Measurements from ENCODE around the gene AJM1. TPM values are rescaled to one million over a fixed set of nuclear protein-coding genes. Genes with fewer than 3 reads are reported as not detected.

AJM1 gene
- total RNA-seq, 1 donor from 2014 or later, result 3.3 TPM

- Histone ChIP-seq H3K4me1 (ENCODE audit: insufficient read depth, low read length) (peaks cover 9% of the 10 kb centered on the region), H3K9me3 (ENCODE audit: insufficient read depth, low read depth, low read length) (no peaks in the 10 kb centered on the region), H3K4me3 (ENCODE audit: insufficient read depth, low read depth, low read length) (no peak overlapping the region), H3K4me2 (ENCODE audit: low read length) (no peak overlapping the region), H3K9ac (ENCODE audit: low read length) (no peak overlapping the region), H3K79me2 (ENCODE audit: insufficient read depth, low read length) (peaks cover 11% of the 10 kb centered on the region), H3K27me3 (ENCODE audit: insufficient read depth, low read length) (no peaks in the 10 kb centered on the region), H4K20me1 (ENCODE audit: insufficient read depth, low read length) (peaks cover 20% of the 10 kb centered on the region), H2AFZ (ENCODE audit: low read depth, low read length) (no peak overlapping the region), H3K27ac (ENCODE audit: low read depth, low read length) (no peak overlapping the region), H3K36me3 (ENCODE audit: insufficient read depth, low read length) (no peaks in the 10 kb centered on the region)
- H3K27ac Mint-ChIP-seq (ENCODE audit: unreplicated experiment), result no peak overlapping the region
- H3K27me3 Mint-ChIP-seq (ENCODE audit: low read depth, unreplicated experiment), result no peaks in the 10 kb centered on the region
- no peaks in the 10 kb centered on the region for H3K36me3 Mint-ChIP-seq (ENCODE audit: low read depth, unreplicated experiment)
- DNase-seq (ENCODE audit: low read depth) (no peak), FAIRE-seq (no peak)
- no peaks in the 10 kb centered on the region for H3K9me3 Mint-ChIP-seq (ENCODE audit: unreplicated experiment)
- H3K4me1 Mint-ChIP-seq (ENCODE audit: low read depth, unreplicated experiment), result peaks cover 2% of the 10 kb centered on the region
- no peak for TF ChIP-seq EZH2 (IDR thresholded peaks at IDR 0.05; ENCODE audit: insufficient read depth, low read length)
- TF ChIP-seq, protein P1, sequence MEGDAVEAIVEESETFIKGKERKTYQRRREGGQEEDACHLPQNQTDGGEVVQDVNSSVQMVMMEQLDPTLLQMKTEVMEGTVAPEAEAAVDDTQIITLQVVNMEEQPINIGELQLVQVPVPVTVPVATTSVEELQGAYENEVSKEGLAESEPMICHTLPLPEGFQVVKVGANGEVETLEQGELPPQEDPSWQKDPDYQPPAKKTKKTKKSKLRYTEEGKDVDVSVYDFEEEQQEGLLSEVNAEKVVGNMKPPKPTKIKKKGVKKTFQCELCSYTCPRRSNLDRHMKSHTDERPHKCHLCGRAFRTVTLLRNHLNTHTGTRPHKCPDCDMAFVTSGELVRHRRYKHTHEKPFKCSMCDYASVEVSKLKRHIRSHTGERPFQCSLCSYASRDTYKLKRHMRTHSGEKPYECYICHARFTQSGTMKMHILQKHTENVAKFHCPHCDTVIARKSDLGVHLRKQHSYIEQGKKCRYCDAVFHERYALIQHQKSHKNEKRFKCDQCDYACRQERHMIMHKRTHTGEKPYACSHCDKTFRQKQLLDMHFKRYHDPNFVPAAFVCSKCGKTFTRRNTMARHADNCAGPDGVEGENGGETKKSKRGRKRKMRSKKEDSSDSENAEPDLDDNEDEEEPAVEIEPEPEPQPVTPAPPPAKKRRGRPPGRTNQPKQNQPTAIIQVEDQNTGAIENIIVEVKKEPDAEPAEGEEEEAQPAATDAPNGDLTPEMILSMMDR (IDR thresholded peaks at IDR 0.05; ENCODE audit: insufficient read depth, low read depth, low read length), result no peak
- H3K4me3 Mint-ChIP-seq (ENCODE audit: unreplicated experiment), result no peak overlapping the region
Measured at GRCh38 chr9:136852664-136853595, 10.7 kb downstream of the AJM1 start.

GRCh38 chr9:136853596-136854112, 11.4 kb downstream of the AJM1 start:
- no peaks in the 10 kb centered on the region for H3K9me3 ChIP-seq (ENCODE audit: insufficient read depth, low read depth, low read length)
- Mint-ChIP-seq H3K27ac (ENCODE audit: unreplicated experiment) (no peak overlapping the region), H3K27me3 (ENCODE audit: low read depth, unreplicated experiment) (no peaks in the 10 kb centered on the region), H3K9me3 (ENCODE audit: unreplicated experiment) (no peaks in the 10 kb centered on the region), H3K4me1 (ENCODE audit: low read depth, unreplicated experiment) (peaks cover 2% of the 10 kb centered on the region), H3K36me3 (ENCODE audit: low read depth, unreplicated experiment) (no peaks in the 10 kb centered on the region), H3K4me3 (ENCODE audit: unreplicated experiment) (no peak overlapping the region)
- no peak overlapping the region for H3K27ac ChIP-seq (ENCODE audit: low read depth, low read length)
- no peak overlapping the region for H3K9ac ChIP-seq (ENCODE audit: low read length)
- H2AFZ ChIP-seq (ENCODE audit: low read depth, low read length), result no peak overlapping the region
- no peak for TF ChIP-seq EZH2 (IDR thresholded peaks at IDR 0.05; ENCODE audit: insufficient read depth, low read length)
- TF ChIP-seq, protein P1 (IDR thresholded peaks at IDR 0.05; ENCODE audit: insufficient read depth, low read depth, low read length), result no peak
- H4K20me1 ChIP-seq (ENCODE audit: insufficient read depth, low read length), result peaks cover 20% of the 10 kb centered on the region
- FAIRE-seq (no peak), DNase-seq (ENCODE audit: low read depth) (no peak)
- no peaks in the 10 kb centered on the region for H3K36me3 ChIP-seq (ENCODE audit: insufficient read depth, low read length)
- H3K4me1 ChIP-seq (ENCODE audit: insufficient read depth, low read length), result peaks cover 9% of the 10 kb centered on the region
- H3K4me3 ChIP-seq (ENCODE audit: insufficient read depth, low read depth, low read length), result no peak overlapping the region
- H3K4me2 ChIP-seq (ENCODE audit: low read length), result no peak overlapping the region
- H3K79me2 ChIP-seq (ENCODE audit: insufficient read depth, low read length), result peaks cover 11% of the 10 kb centered on the region
- H3K27me3 ChIP-seq (ENCODE audit: insufficient read depth, low read length), result no peaks in the 10 kb centered on the region

Measured in astrocyte (in vitro differentiated cells and primary cell).